Ovary (tissue), 9 donors: Measurements from ENCODE around the gene LAD1. TPM values are rescaled to one million over a fixed set of nuclear protein-coding genes. Genes with fewer than 3 reads are reported as not detected.
A peak's percentile ranks its signal among the peaks of the same experiment; 100 is the strongest.

Experiments used
- DNase-seq, 5 donors: peaks; one replicate each; pipeline ENCODE4 v3.0.0-alpha.2; 2019 to 2020
- H3K27ac ChIP-seq, 2 donors: fragments of 200-600 bp; one replicate each; pipeline versions ENCODE4 v1.5.1 to v1.8.0; 2019 to 2022
- H3K27me3 ChIP-seq: fragments of 200-600 bp; one replicate; pipeline ENCODE4 v1.8.0; 2022
- H3K36me3 ChIP-seq: fragments of 200-600 bp; sonication (generic); one replicate; pipeline ENCODE4 v1.5.1; 2019
- H3K4me1 ChIP-seq: one replicate; pipeline ENCODE4 v1.8.1; 2013; ENCODE audit warnings: mild to moderate bottlenecking, moderate library complexity; ENCODE audit not compliant: insufficient read depth
- H3K4me3 ChIP-seq: fragments of 200-600 bp; sonication (generic); one replicate; pipeline ENCODE4 v1.5.1; 2017
- H3K9me3 ChIP-seq, 2 donors: fragments of 200-600 bp in 1 of 2; sonication (generic) in 1 of 2; one replicate each; pipeline versions ENCODE4 v1.5.1 to v1.8.1; 2013 to 2019; ENCODE audit warnings: mild to moderate bottlenecking in 1 of 2, moderate library complexity in 1 of 2
- EP300 ChIP-seq: sonication (generic); formaldehyde crosslinking; IDR thresholded peaks from one replicate; pipeline ENCODE4 v1.6.1; 2017; ENCODE audit warnings: antibody characterized with exemption
- POLR2A ChIP-seq: fragments of 450-650 bp; IDR thresholded peaks from one replicate; pipeline ENCODE4 v1.6.1; 2017; ENCODE audit warnings: antibody characterized with exemption, mild to moderate bottlenecking, moderate library complexity
- WGBS, 3 donors: extraction: QIAGEN DNeasy Blood & Tissue Kit in 1 of 3; methylation state at CpG; one replicate each; pipeline versions ENCODE4 v1.1.5 to v1.1.7; 2013 to 2017; 5-methylcytosine and 5-hydroxymethylcytosine counted together
- intact Hi-C, 4 donors: fragments of 100-400 bp; cut with DNase I; formaldehyde crosslinking; loops; one replicate each; pipeline versions ENCODE4 v1.11.0 to v1.15.1; 2022 to 2023
- polyA plus RNA-seq, 2 donors: library from polyadenylated mRNA; stranded (reverse); fragments of 200-250 nt in 1 of 2; fragments of 350-450 nt in 1 of 2; fragmentation: Illumina TruSeq in 1 of 2; extraction: RNeasy Lipid Tissue Mini Kit (QIAGEN cat#74804) in 1 of 2; gene quantifications; one replicate each; pipeline ENCODE4 v1.2.3, GENCODE V29; 2013 to 2014
- total RNA-seq, 7 donors: library from RNA; depleted of rRNA in 2 of 7; stranded (reverse); fragments of >200 nt in 2 of 7; fragmentation: NEBNext Ultra II Directional in 3 of 7; extraction: Animal tissue kit (Norgen Biotek cat#: 25700) in 3 of 7; gene quantifications; one replicate each; pipeline versions ENCODE4 v1.1.0 to v1.2.4, GENCODE V29; 2016 to 2023
- TF ChIP-seq, protein P1 (sequence below), 3 donors: fragments of 450-650 bp in 2 of 3; fragments of 200-600 bp in 1 of 3; IDR thresholded peaks; one replicate each; pipeline versions ENCODE4 v1.5.1 to v1.8.0; 2016 to 2022; ENCODE audit warnings: antibody characterized with exemption in 3 of 3, mild to moderate bottlenecking in 1 of 3
- donor health status: DM: no; HTN: no; CAD: no; lungs with moderate emphysema.
- donor health status: DM: no; HTN: no; CAD: no.
- donor health status: Bipolar disorder and iron deficiency.
- donor health status: DM: yes; HTN: yes; CAD: no.
- donor health status: DM: no; HTN: no; CAD: no.
- donor health status: DM: yes; HTN: yes; CAD: no.

LAD1 gene
- total and polyA plus RNA-seq, 9 donors, result 0.13 to 9.8 (median 2.1) TPM; not detected in 2

- no peak overlapping the region for H3K4me3 ChIP-seq
- no peak for TF ChIP-seq EP300
- no peak for TF ChIP-seq POLR2A
- TF ChIP-seq, protein P1, sequence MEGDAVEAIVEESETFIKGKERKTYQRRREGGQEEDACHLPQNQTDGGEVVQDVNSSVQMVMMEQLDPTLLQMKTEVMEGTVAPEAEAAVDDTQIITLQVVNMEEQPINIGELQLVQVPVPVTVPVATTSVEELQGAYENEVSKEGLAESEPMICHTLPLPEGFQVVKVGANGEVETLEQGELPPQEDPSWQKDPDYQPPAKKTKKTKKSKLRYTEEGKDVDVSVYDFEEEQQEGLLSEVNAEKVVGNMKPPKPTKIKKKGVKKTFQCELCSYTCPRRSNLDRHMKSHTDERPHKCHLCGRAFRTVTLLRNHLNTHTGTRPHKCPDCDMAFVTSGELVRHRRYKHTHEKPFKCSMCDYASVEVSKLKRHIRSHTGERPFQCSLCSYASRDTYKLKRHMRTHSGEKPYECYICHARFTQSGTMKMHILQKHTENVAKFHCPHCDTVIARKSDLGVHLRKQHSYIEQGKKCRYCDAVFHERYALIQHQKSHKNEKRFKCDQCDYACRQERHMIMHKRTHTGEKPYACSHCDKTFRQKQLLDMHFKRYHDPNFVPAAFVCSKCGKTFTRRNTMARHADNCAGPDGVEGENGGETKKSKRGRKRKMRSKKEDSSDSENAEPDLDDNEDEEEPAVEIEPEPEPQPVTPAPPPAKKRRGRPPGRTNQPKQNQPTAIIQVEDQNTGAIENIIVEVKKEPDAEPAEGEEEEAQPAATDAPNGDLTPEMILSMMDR (IDR thresholded peaks at IDR 0.05), result no peak
- whole genome bisulfite sequencing, 3 donors, result 84 to 93% (median 88%) methylated on average over 10 to 11 of the region's 11 CpGs
- H3K36me3 ChIP-seq, result no peaks in the 10 kb centered on the region
- intact Hi-C loops, result no loop called here
- no peak overlapping the region for H3K27ac ChIP-seq
- no peaks in the 10 kb centered on the region for H3K9me3 ChIP-seq
- peaks cover 2% of the 10 kb centered on the region for H3K27me3 ChIP-seq
- DNase-seq, result no peak
- H3K4me1 ChIP-seq, result peaks cover 2% of the 10 kb centered on the region
Measured at GRCh38 chr1:201400212-201400851, 1.2 kb upstream of the LAD1 start.

DNA sequence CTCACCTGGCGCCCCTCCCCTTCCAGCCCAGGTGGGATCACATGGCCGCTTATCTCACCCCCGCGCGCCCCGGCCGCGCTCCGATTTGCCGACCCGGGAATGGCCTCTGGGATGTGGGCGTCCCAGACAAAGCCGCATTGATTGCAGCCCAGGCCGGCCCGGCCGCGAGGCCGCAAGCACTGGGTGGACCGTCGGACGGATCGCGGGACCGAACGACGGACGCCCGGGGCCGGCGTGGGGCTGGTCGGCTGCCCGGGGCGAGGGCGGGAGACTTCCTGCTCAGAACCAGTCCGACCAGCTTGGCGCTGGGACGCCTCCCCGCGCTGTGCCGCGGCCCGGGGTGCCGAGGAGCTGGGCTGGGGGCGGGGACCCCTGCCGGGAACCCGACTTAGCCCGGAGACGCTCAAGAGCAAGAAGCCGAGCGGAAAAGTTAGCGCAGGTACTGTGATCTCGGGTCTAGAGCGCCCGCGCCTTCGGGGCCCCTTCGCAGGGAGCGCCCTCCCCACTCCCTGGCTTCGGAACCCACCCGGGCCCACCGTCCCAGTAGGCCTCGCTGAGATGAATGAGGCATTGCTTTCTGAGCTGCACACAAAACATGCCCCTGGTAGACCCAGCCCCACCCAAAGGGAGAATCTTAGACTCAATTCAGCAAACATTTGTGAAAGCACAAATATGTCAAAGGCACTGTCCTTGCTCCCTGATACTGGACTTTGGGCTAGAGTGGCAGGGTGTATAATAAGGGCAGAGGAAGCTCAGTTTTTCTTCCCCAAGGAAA, 415 bp upstream of the LAD1 start:
- peaks cover 2% of the 10 kb centered on the region for H3K27me3 ChIP-seq
- H3K9me3 ChIP-seq, result no peaks in the 10 kb centered on the region
- no peak overlapping the region for H3K27ac ChIP-seq
- peak overlapping the region; percentile 6 for H3K4me3 ChIP-seq
- TF ChIP-seq, protein P1 (IDR thresholded peaks at IDR 0.05), result no peak
- TF ChIP-seq POLR2A (no peak), EP300 (no peak)
- 7 to 12% (median 11%) methylated on average over 50 to 62 of the region's 62 CpGs for WGBS, 3 donors
- DNase-seq, result no peak
- H3K36me3 ChIP-seq, result no peaks in the 10 kb centered on the region
- intact Hi-C loops, result no loop called here
- peaks cover 2% of the 10 kb centered on the region for H3K4me1 ChIP-seq

- intact Hi-C loops, result no loop called here
- Histone ChIP-seq H3K27me3 (peaks cover 2% of the 10 kb centered on the region), H3K4me1 (peaks cover 2% of the 10 kb centered on the region), H3K36me3 (no peaks in the 10 kb centered on the region), H3K4me3 (no peak overlapping the region), H3K9me3 (no peaks in the 10 kb centered on the region), H3K27ac (no peak overlapping the region)
- no peak for DNase-seq
- 88 to 96% (median 96%) methylated on average over 2 of the region's 2 CpGs for WGBS, 3 donors
- TF ChIP-seq POLR2A (no peak), EP300 (no peak)
- TF ChIP-seq, protein P1 (IDR thresholded peaks at IDR 0.05), result no peak
Measured at GRCh38 chr1:201397675-201398074, 1.4 kb downstream of the LAD1 start.

GRCh38 chr1:201396861-201397464, 2.2 kb downstream of the LAD1 start:
- intact Hi-C loops, result no loop called here
- DNase-seq, result no peak
- H3K36me3 ChIP-seq, result no peaks in the 10 kb centered on the region
- no peaks in the 10 kb centered on the region for H3K9me3 ChIP-seq
- H3K27ac ChIP-seq, result no peak overlapping the region
- no peak overlapping the region for H3K4me3 ChIP-seq
- no peak for TF ChIP-seq EP300
- no peak for TF ChIP-seq POLR2A
- TF ChIP-seq, protein P1 (IDR thresholded peaks at IDR 0.05), result no peak
- 86 to 90% (median 89%) methylated on average over 10 of the region's 10 CpGs for WGBS, 3 donors
- H3K27me3 ChIP-seq, result peaks cover 2% of the 10 kb centered on the region
- peaks cover 2% of the 10 kb centered on the region for H3K4me1 ChIP-seq
